HG03342 (cell line): ENCODE results near the gene TMEM181.
A peak's percentile ranks its signal among the peaks of the same experiment; 100 is the strongest.
"Not testable (repeated sequence)": the region's sequence is repeated elsewhere in the genome, so short reads cannot be mapped to it uniquely, and the experiment has no call there.

ENCODE experiments used
- ATAC-seq: cut with Tn5 transposase; IDR thresholded peaks from one replicate; pipeline ENCODE4 v1.9.1; 2021; ENCODE audit warnings: mild to moderate bottlenecking, moderate library complexity; ENCODE audit not compliant: unreplicated experiment

The TMEM181 gene

GRCh38 chr6:158559895-158560835 lies at the start of gene TMEM181:
TSS of gene TMEM181 (plus strand) at chr6:158560091. CDS start at chr6:158560225, 134 bp downstream.
- peak; percentile 86 for ATAC-seq

GRCh38 chr6:158512809-158513208 lies 47.1 kb upstream of the TMEM181 start:
- ATAC-seq: no peak

GRCh38 chr6:158514176-158514575 lies 45.7 kb upstream of the TMEM181 start:
- ATAC-seq: no peak

GRCh38 chr6:158514991-158515390 lies 44.9 kb upstream of the TMEM181 start:
- no peak for ATAC-seq

GRCh38 chr6:158516098-158516497 lies 43.8 kb upstream of the TMEM181 start:
- no peak for ATAC-seq

- ATAC-seq: no peak
Measured at GRCh38 chr6:158517038-158517437, 42.9 kb upstream of the TMEM181 start.

- no peak for ATAC-seq
Measured at GRCh38 chr6:158517581-158517980, 42.3 kb upstream of the TMEM181 start.

GRCh38 chr6:158518191-158519127 lies 41.4 kb upstream of the TMEM181 start:
- ATAC-seq: peak; percentile 79

GRCh38 chr6:158519300-158519699 lies 40.6 kb upstream of the TMEM181 start:
- no peak for ATAC-seq

GRCh38 chr6:158519761-158520160 lies 40.1 kb upstream of the TMEM181 start:
- no peak for ATAC-seq

GRCh38 chr6:158520975-158521374 lies 38.9 kb upstream of the TMEM181 start:
- ATAC-seq: not testable (repeated sequence)

- no peak for ATAC-seq
Measured at GRCh38 chr6:158521759-158522158, 38.1 kb upstream of the TMEM181 start.

GRCh38 chr6:158522616-158523015 lies 37.3 kb upstream of the TMEM181 start:
- no peak for ATAC-seq

GRCh38 chr6:158524311-158524710 lies 35.6 kb upstream of the TMEM181 start:
- no peak for ATAC-seq

GRCh38 chr6:158527858-158528257 lies 32.0 kb upstream of the TMEM181 start:
- ATAC-seq: not testable (repeated sequence)

- no peak for ATAC-seq
Measured at GRCh38 chr6:158528826-158529225, 31.1 kb upstream of the TMEM181 start.

- ATAC-seq: no peak
Measured at GRCh38 chr6:158529629-158530028, 30.3 kb upstream of the TMEM181 start.

GRCh38 chr6:158531566-158531965 lies 28.3 kb upstream of the TMEM181 start:
- ATAC-seq: no peak

- ATAC-seq: no peak
Measured at GRCh38 chr6:158531970-158532369, 27.9 kb upstream of the TMEM181 start.

GRCh38 chr6:158536084-158536890 lies 23.6 kb upstream of the TMEM181 start:
- no peak for ATAC-seq
